Common myeloid progenitor, CD34-positive (primary cell): ENCODE data around the gene TPPP.

Source experiments
- CTCF ChIA-PET: fragments of 350-600 bp; sonication (Branson Sonifier 250); formaldehyde crosslinking; loops from one replicate; lab custom pipeline; 2021; ENCODE audit warnings: antibody characterized with exemption; lab: Charles Lee
- POLR2A ChIA-PET: fragments of 350-600 bp; sonication (Branson Sonifier 250); formaldehyde crosslinking; loops from one replicate; lab custom pipeline; 2021; ENCODE audit warnings: antibody characterized with exemption; lab: Charles Lee
- DNase-seq, 3 donors: peaks; one replicate each; pipeline versions ENCODE4 v3.0.0 to v3.0.0-alpha.2; 2013
- H3K27ac ChIP-seq, 2 experiments: 1 replicate in 1 of 2; 2 replicates in 1 of 2; pipeline ENCODE4 v1.7.0; 2013; ENCODE audit warnings: inconsistent platforms in 2 of 2, low read length in 2 of 2, mild to moderate bottlenecking in 2 of 2, low read depth in 1 of 2, moderate library complexity in 1 of 2; ENCODE audit not compliant: severe bottlenecking in 2 of 2, insufficient read depth in 1 of 2, poor library complexity in 1 of 2
- H3K27me3 ChIP-seq, 5 experiments: replicated peaks in 2 of 5; 1 replicate in 3 of 5; 2 replicates in 2 of 5; pipeline versions ENCODE4 v1.6.1 to v1.7.0; 2013; ENCODE audit warnings: low read length in 4 of 5, mild to moderate bottlenecking in 2 of 5, moderate library complexity in 2 of 5, inconsistent platforms in 1 of 5; ENCODE audit not compliant: insufficient read depth in 5 of 5, control insufficient read depth in 4 of 5
- H3K36me3 ChIP-seq, 4 experiments: 1 replicate in 2 of 4; 2 replicates in 2 of 4; pipeline versions ENCODE4 v1.6.1 to v1.7.0; 2013; ENCODE audit warnings: low read length in 3 of 4, control low read depth in 1 of 4, mild to moderate bottlenecking in 1 of 4; ENCODE audit not compliant: control insufficient read depth in 4 of 4, insufficient read depth in 4 of 4
- H3K4me1 ChIP-seq, 4 experiments: 1 replicate in 3 of 4; 2 replicates in 1 of 4; pipeline versions ENCODE4 v1.6.1 to v1.7.1; 2013; ENCODE audit warnings: low read length in 3 of 4, mild to moderate bottlenecking in 3 of 4, control low read depth in 1 of 4, inconsistent platforms in 1 of 4, moderate library complexity in 1 of 4; ENCODE audit not compliant: control insufficient read depth in 4 of 4, insufficient read depth in 4 of 4; ENCODE audit errors: control extremely low read depth in 1 of 4
- H3K4me3 ChIP-seq, 7 experiments: 1 replicate in 4 of 7; 2 replicates in 3 of 7; pipeline versions ENCODE4 v1.5.1 to v1.7.0; 2013; ENCODE audit warnings: mild to moderate bottlenecking in 7 of 7, low read length in 6 of 7, moderate library complexity in 6 of 7, inconsistent platforms in 2 of 7, low read depth in 2 of 7, control low read depth in 1 of 7; ENCODE audit not compliant: insufficient read depth in 4 of 7, control insufficient read depth in 1 of 7; ENCODE audit errors: extremely low read depth in 1 of 7
- H3K9me3 ChIP-seq, 5 experiments: 1 replicate in 4 of 5; 2 replicates in 1 of 5; pipeline versions ENCODE4 v1.6.1 to v1.7.1; 2013; ENCODE audit warnings: low read length in 4 of 5, mild to moderate bottlenecking in 2 of 5, inconsistent platforms in 1 of 5, low read depth in 1 of 5, moderate library complexity in 1 of 5; ENCODE audit not compliant: control insufficient read depth in 4 of 5, insufficient read depth in 2 of 5; ENCODE audit errors: control extremely low read depth in 1 of 5
- WGBS: methylation state at CpG from one replicate; pipeline ENCODE4 v1.1.5; 2013; ENCODE audit not compliant: insufficient coverage; 5-methylcytosine and 5-hydroxymethylcytosine counted together

The TPPP gene

GRCh38 chr5:643351-643801 is 49.8 kb downstream of the TPPP start:
- no peaks in the 10 kb centered on the region for H3K9me3 ChIP-seq
- DNase-seq = no peak
- ChIA-PET POLR2A (no interaction called here), CTCF (interaction anchor here (1.2 kb wide), 1 partner anchor 258 kb away, joined by 3 read pairs; no protein-coding TSS in a partner anchor)
- H3K4me3 ChIP-seq = no peak overlapping the region
- no peaks in the 10 kb centered on the region for H3K4me1 ChIP-seq
- H3K36me3 ChIP-seq = peaks cover 10 to 90% (median 55%) of the 10 kb centered on the region in 4 experiments
- no peaks in the 10 kb centered on the region for H3K27me3 ChIP-seq
- H3K27ac ChIP-seq = no peak overlapping the region
- WGBS = 94% methylated on average over 21 of the region's 21 CpGs

- CTCF ChIA-PET = interaction anchor here (1.0 to 1.2 kb wide), 2 partner anchors 12 to 259 kb away, joined by 3 read pairs; no protein-coding TSS in a partner anchor
- Histone ChIP-seq H3K4me1 (no peaks in the 10 kb centered on the region), H3K27me3 (no peaks in the 10 kb centered on the region), H3K27ac (no peak overlapping the region), H3K9me3 (no peaks in the 10 kb centered on the region), H3K36me3 (peaks cover 6 to 92% (median 60%) of the 10 kb centered on the region in 4 experiments), H3K4me3 (no peak overlapping the region)
- POLR2A ChIA-PET = no interaction called here
- no peak for DNase-seq
- WGBS = 88% methylated on average over 14 of the region's 14 CpGs
Measured at GRCh38 chr5:642481-642880, 50.7 kb downstream of the TPPP start.

- CTCF ChIA-PET = no interaction called here
- Histone ChIP-seq H3K4me3 (no peak overlapping the region), H3K36me3 (peaks cover 2 to 90% (median 60%) of the 10 kb centered on the region in 4 experiments), H3K9me3 (no peaks in the 10 kb centered on the region), H3K4me1 (no peaks in the 10 kb centered on the region), H3K27me3 (no peaks in the 10 kb centered on the region), H3K27ac (no peak overlapping the region)
- DNase-seq = no peak
- POLR2A ChIA-PET = no interaction called here
- WGBS = 96% methylated on average over 8 of the region's 14 CpGs
Measured at GRCh38 chr5:641331-641765, 51.8 kb downstream of the TPPP start.

GRCh38 chr5:640461-641330 is 52.5 kb downstream of the TPPP start:
- Histone ChIP-seq H3K36me3 (peaks cover 2 to 91% (median 62%) of the 10 kb centered on the region in 4 experiments), H3K4me3 (no peak overlapping the region), H3K27ac (no peak overlapping the region), H3K27me3 (no peaks in the 10 kb centered on the region), H3K4me1 (no peaks in the 10 kb centered on the region), H3K9me3 (peaks cover 0 to 3% (median 0%) of the 10 kb centered on the region in 5 experiments)
- CTCF ChIA-PET = no interaction called here
- DNase-seq = no peak
- POLR2A ChIA-PET = no interaction called here
- WGBS = 95% methylated on average over 35 of the region's 35 CpGs

GRCh38 chr5:639584-640213 is 53.5 kb downstream of the TPPP start:
- Histone ChIP-seq H3K9me3 (peaks cover 0 to 13% (median 5%) of the 10 kb centered on the region in 5 experiments), H3K27me3 (no peaks in the 10 kb centered on the region), H3K36me3 (peaks cover 6 to 90% (median 64%) of the 10 kb centered on the region in 4 experiments), H3K4me1 (no peaks in the 10 kb centered on the region), H3K27ac (no peak overlapping the region), H3K4me3 (no peak overlapping the region)
- ChIA-PET POLR2A (no interaction called here), CTCF (no interaction called here)
- DNase-seq = no peak
- WGBS = 98% methylated on average over 13 of the region's 20 CpGs

GRCh38 chr5:639253-639530 is 54.0 kb downstream of the TPPP start:
- 97% methylated on average over 9 of the region's 9 CpGs for whole genome bisulfite sequencing
- CTCF ChIA-PET = no interaction called here
- POLR2A ChIA-PET = no interaction called here

More at GRCh38 chr5:639253-639530, 54.0 kb downstream of the TPPP start:
- peaks cover 0 to 13% (median 5%) of the 10 kb centered on the region in 5 experiments for H3K9me3 ChIP-seq
- H3K36me3 ChIP-seq = peaks cover 6 to 89% (median 63%) of the 10 kb centered on the region in 4 experiments
- no peak for DNase-seq
- no peaks in the 10 kb centered on the region for H3K27me3 ChIP-seq
- no peaks in the 10 kb centered on the region for H3K4me1 ChIP-seq
- H3K27ac ChIP-seq = no peak overlapping the region
- no peak overlapping the region for H3K4me3 ChIP-seq
